TTC549 (cell line): ENCODE measurements around the gene BMX.

Source experiments
- FAIRE-seq: peaks from 2 replicates; lab custom pipeline; 2012; peaks lifted over from hg19 to GRCh38; lab: Jason Lieb, UNC

BMX gene

DNA sequence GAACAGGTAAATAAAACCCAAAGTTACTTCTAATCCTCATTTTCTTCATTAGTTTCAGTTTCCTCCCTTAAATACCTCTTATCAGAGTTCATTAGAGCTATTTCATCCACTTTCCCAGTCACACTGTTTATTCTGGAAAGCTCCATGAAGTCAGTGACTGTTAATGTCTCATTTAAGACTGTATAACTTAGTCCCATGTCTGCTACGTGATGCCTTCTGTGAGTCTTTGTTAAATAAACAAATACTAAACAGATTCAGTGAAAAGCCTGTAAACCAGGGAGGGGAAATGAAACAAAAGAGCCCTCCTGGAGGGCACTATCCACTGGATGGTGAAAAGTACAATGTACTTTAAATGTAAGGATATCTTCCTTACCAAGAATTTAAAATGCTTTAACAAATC is 75.4 kb downstream of the BMX start:
- no peak for FAIRE-seq

DNA sequence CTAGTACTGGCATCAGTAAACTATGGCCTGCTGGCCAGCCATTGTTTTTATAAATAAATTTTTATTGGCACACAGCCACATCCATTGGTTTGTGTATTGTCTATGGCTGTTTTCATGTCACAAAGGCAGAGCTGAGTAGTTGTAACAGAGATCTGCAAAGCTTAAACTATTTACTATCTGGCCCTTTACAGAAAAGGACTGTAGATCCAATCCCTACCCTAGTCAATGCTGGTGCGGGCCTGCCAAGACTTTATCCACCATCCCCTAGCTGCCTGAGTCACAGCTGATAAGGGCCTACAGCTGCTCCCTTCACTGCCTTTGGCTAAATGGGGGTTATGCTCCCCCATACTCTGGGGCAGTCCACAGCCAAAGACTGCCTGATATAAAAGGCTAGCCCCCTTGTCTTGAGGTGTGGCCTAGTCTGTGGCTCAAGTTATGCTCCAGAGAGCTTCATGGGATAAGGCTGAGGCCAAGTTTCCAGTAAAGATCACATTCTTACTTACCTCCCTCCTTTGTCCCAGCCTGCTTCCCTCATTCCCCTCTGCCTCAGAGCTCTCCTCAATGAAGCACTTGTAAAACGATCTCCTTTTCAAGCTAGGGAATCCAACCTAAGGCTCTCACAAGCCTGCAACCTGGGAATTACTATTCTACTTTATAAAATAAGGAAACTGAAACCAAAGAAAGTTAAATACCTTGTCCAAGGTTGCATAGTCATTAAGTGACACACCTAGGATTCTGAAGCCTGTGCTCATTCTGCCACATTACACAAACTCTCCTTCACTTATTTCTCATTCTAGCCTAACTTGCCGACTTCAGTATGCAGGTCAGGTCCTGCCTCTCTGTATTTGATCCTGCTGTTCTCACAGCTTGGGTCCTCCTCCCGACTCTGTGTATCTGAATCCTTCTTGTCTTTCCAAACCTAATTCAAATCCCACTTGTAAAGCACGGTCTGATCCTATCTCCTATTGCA is 79.5 kb downstream of the BMX start:
- FAIRE-seq, result no peak

DNA sequence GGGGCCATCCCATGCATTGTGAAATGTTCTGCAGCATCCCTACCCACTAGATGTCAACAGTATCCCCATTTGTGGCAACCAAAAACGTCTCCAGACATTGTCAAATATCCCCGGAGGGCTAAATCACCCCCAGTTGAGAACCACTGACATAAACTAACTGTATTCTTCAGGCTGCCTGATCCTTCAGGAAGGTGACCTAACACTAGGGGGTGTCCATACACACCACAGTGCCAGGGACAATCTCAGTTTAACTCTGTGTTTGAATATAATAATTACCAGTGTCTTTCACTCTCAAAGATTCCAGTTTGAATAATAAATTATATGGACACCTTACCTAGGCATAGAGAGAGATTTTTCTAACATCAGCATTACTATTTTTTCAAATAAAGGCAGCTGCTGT is 93.8 kb downstream of the BMX start:
- no peak for FAIRE-seq

DNA sequence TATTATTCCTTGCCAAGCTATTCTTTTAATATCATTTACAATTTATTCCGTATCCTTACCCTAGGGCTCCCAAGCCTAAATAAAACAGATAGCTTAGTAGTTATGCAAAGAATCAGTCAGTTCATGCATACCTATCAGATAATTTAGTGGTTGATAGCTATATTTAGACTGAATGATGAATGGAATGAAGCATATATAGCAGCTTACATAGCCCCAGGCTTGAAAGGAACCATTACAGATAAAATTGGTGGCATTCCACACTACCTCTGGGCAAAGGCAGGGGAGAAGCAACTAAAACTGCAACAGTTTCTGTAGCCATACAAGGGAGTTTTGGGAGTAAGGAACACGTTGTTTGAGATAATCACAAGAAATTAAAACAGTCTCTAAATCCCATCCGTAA is 97.4 kb downstream of the BMX start:
- FAIRE-seq, result no peak

DNA sequence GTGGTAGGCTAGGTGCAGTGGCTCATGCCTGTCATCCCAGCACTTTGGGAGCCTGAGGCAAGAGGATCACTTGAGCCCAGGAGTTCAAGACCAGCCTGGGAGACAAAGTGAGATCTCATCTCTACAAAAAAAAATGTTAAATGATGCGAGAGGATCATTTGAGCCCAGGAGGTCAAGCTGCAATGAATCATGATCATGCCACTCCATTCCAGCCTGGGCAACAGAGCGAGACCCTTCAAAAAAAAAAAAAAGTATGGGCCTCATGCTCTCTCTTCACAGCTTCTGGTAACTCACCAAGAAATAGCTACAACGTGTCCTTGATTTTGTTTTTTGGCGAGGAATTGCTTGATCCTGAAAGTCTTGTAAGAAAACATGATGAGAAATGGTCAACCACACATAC is 98.9 kb downstream of the BMX start:
- no peak for FAIRE-seq

DNA sequence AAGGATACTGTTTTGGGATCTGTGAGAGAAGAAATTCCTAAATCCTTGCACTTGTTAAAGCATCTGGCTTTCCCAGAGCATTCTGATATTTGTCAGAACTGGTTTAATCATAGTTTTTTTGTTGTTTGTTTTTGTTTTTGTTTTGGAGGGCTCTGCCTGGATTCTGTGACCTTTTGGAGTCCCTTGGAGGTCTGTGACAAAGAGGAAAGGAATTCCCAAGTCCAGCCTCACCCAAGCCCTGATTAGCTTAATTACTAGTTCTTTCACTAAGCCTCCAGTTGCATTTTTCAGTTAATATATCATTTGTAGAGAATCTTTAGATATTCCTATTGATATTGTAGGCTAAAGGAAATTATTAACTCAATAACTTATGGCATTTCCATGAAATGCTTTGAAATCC is 99.4 kb downstream of the BMX start:
- FAIRE-seq, result no peak

DNA sequence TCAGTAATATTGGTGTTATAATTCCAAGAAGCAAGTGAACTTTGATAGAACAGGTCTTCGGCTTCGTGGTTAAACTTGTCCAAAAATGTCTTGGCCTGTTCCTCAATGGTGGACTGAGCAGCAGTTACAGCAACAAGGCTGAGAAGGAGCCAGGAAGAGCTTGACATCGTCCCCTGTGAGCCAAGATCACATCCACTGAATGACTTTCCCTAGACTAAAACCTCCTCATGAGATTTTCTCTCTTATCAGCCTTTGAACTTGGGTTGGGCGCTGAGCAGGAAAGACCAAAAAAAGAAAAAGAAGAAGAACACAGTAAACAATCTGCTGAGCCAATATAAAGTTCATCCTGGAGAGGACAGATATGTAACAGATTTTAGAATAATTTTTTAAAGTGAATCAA is 100.1 kb downstream of the BMX start, which contains the start of gene ACE2:
Gene ACE2 (minus strand): TSS at position 216 of the 400 bp plus-strand sequence. CDS start 49 bp downstream, at position 167.
- FAIRE-seq, result no peak

DNA sequence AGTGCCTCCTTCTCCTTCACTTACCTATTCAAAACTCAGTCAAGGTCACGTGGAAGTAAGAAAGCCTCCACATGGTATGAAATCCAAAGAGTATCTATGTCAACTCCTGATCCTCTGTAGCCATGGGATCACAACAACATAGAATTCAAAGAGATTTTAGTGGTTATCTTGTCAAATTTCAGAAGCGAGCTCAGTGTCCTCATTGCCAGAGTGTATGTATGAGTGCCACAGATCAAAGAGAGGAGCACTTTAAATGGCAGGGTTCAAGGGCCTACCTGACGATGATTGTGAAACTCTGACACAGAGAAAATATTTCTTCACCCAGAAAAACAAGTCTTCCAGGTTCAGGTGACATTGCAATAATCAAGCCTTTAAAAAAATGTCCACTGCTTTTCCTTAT is 101.3 kb downstream of the BMX start:
- no peak for FAIRE-seq

DNA sequence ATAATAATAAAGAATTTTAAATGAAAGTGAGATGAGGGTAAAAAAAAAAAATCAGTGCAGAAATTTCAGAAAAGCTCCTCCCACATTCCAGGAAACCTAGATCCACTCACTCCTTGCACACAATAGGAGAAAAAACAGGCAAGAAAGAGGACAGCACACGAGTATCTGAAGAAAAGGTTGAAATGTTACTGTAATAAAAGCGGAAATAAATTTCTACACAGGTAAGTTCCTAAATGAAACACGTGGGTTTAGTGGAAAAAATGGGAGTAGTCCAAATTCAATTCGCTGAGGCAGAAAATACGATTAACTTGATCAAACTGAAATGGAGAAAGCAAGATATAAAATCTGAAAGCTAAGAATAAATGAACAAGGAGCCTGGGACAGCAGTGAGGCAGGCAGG is 102.2 kb downstream of the BMX start:
- no peak for FAIRE-seq

DNA sequence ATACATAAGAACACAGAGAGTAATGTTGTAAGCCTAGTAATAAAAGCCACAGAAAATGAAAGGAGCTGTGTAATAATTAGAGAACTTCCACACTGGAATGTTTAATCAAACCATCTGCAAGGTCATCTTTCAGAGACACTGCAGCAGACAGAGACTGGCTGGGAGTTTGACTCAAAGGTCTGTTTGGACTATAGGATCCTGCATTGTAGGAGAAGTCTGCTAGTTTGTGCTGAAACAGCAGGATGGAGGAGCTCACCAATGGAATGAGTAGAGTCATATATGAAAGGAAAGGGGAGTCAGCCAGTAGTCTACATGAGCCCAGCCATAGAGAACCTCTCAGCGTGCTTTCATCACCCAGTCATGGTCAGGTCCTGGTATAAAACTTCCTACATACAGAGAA is 104.6 kb downstream of the BMX start:
- no peak for FAIRE-seq
